ENCODE results near the gene TRAF2. TPM values are rescaled to one million over a fixed set of nuclear protein-coding genes. Genes with fewer than 3 reads are reported as not detected.

The TRAF2 gene
- polyA plus RNA-seq, 2 of the 4 experiments (the other 2 are of a cell fraction) = 23.8 to 39.5 TPM

GRCh38 chr9:136901516-136902258 lies 15.4 kb downstream of the TRAF2 start (continued):
- no peak for TF ChIP-seq MAZ (IDR thresholded peaks at IDR 0.05; ENCODE audit: borderline replicate concordance, low read depth, low read length)
- TF ChIP-seq JUNB (IDR thresholded peaks at IDR 0.05) = no peak
- TF ChIP-seq BHLHE40 (IDR thresholded peaks at IDR 0.05; ENCODE audit: low read depth, low read length) = no peak
- TF ChIP-seq ZNF302 (CRISPR knock-in tag; IDR thresholded peaks at IDR 0.05) = no peak
- TF ChIP-seq EP300 (IDR thresholded peaks at IDR 0.05) = no peak
- no peak for TF ChIP-seq EHMT2 (IDR thresholded peaks at IDR 0.05; ENCODE audit: low read depth)
- TF ChIP-seq HDAC2 (IDR thresholded peaks at IDR 0.05) = no peak
- TF ChIP-seq ZSCAN20 (CRISPR knock-in tag; IDR thresholded peaks at IDR 0.05) = no peak
- no peak for TF ChIP-seq KDM5A (IDR thresholded peaks at IDR 0.05)
- TF ChIP-seq RAD21 (conservative IDR thresholded peaks at IDR 0.05 in 1 of 2, IDR thresholded peaks at IDR 0.05 in 1 of 2) = no peak

GRCh38 chr9:136902259-136902821 lies 16.0 kb downstream of the TRAF2 start:
- Histone ChIP-seq H3K27ac (peak overlapping the region; percentile 96), H3K9me3 (no peaks in the 10 kb centered on the region), H3K4me1 (peaks cover 73% of the 10 kb centered on the region), H3K4me3 (peak overlapping the region; percentile 21), H3K4me2 (peak overlapping the region; percentile 81)
- peak; percentile 65 to 79 for ATAC-seq
- ChIA-PET CTCF (interaction anchor here (0.6 to 10.7 kb wide), 11 partner anchors 11 to 133 kb away, joined by 3 to 139 read pairs (median 4); partner anchors contain the start of genes C8G and TRAF2), POLR2A (interaction anchor here (0.7 to 4.2 kb wide), 11 partner anchors 10 to 133 kb away, joined by 3 to 108 read pairs (median 4); partner anchors contain the start of genes CLIC3, EDF1, FBXW5 and PAXX)
- no peak for FAIRE-seq
- 4% methylated on average over 10 of the region's 15 CpGs for WGBS (ENCODE audit: missing lambda C conversion rate)
- DNase-seq (ENCODE audit: low read depth in 1 of 2, low spot score in 1 of 2) = peak; percentile 94 to 97
- peak; percentile 58; the same call in 1 of the 2 replicates for TF ChIP-seq HOXB5 (CRISPR knock-in tag; IDR thresholded peaks at IDR 0.05)
- no peak for TF ChIP-seq NPAS2 (CRISPR knock-in tag; IDR thresholded peaks at IDR 0.05; ENCODE audit: borderline replicate concordance)
- TF ChIP-seq MAFK (IDR thresholded peaks at IDR 0.05; ENCODE audit: partially characterized antibody) = no peak
- TF ChIP-seq PHF8 (IDR thresholded peaks at IDR 0.05; ENCODE audit: borderline replicate concordance, low read depth) = no peak
- TF ChIP-seq HES2 (IDR thresholded peaks at IDR 0.05) = no peak
- no peak for TF ChIP-seq ESRRA (IDR thresholded peaks at IDR 0.05; ENCODE audit: borderline replicate concordance, low read length)
- no peak for TF ChIP-seq CBX2 (IDR thresholded peaks at IDR 0.05; ENCODE audit: borderline replicate concordance, low read depth)
- peak; percentile 47 to 80; a peak in 3 of 5 replicates for TF ChIP-seq EP300 (IDR thresholded peaks at IDR 0.05)
- no peak for TF ChIP-seq REST (IDR thresholded peaks at IDR 0.05)
- TF ChIP-seq ZSCAN20 (CRISPR knock-in tag; IDR thresholded peaks at IDR 0.05) = no peak
- TF ChIP-seq FOXS1 (CRISPR knock-in tag; IDR thresholded peaks at IDR 0.05) = peak; percentile 43; the same call in 1 of the 2 replicates
- TF ChIP-seq HEYL (CRISPR knock-in tag; IDR thresholded peaks at IDR 0.05) = peak; percentile 68; the same call in 1 of the 2 replicates
- peak; percentile 10; the same call in 1 of the 3 replicates for TF ChIP-seq SMC3 (IDR thresholded peaks at IDR 0.05)
- peak; percentile 56; the same call in 1 of the 2 replicates for TF ChIP-seq ATOH8 (CRISPR knock-in tag; IDR thresholded peaks at IDR 0.05; ENCODE audit: low read depth)
- TF ChIP-seq BCL3 (IDR thresholded peaks at IDR 0.05) = no peak
- TF ChIP-seq RNF2 (IDR thresholded peaks at IDR 0.05; ENCODE audit: borderline replicate concordance, low read depth) = no peak
- TF ChIP-seq POLR2A (IDR thresholded peaks at IDR 0.05; ENCODE audit: low read length) = peak; percentile 9; the same call in 1 of the 2 replicates
- no peak for TF ChIP-seq NFE2L2 (conservative IDR thresholded peaks at IDR 0.05; ENCODE audit: low read length)
- TF ChIP-seq ZNF302 (CRISPR knock-in tag; IDR thresholded peaks at IDR 0.05) = no peak
- TF ChIP-seq HMGXB4 (CRISPR knock-in tag; IDR thresholded peaks at IDR 0.05; ENCODE audit: borderline replicate concordance) = no peak
- TF ChIP-seq MAX (IDR thresholded peaks at IDR 0.05) = peak; percentile 97
- TF ChIP-seq MAZ (IDR thresholded peaks at IDR 0.05; ENCODE audit: borderline replicate concordance, low read depth, low read length) = no peak
- TF ChIP-seq RAD21 (conservative IDR thresholded peaks at IDR 0.05 in 1 of 2, IDR thresholded peaks at IDR 0.05 in 1 of 2) = 0 out of 5 replicates have a peak, but pooled peaks of 1 of the 2 experiments have one; percentile 9
- TF ChIP-seq BHLHE40 (IDR thresholded peaks at IDR 0.05; ENCODE audit: low read depth, low read length) = no peak
